ENCODE data around the gene PRELID3B. TPM values are rescaled to one million over a fixed set of nuclear protein-coding genes. Genes with fewer than 3 reads are reported as not detected.

The PRELID3B gene
- total and polyA plus RNA-seq, 2 of the 13 experiments (the other 11 are each of a cell fraction or from before 2014, with no cell fraction given), result 23.3 to 42.6 TPM

DNA sequence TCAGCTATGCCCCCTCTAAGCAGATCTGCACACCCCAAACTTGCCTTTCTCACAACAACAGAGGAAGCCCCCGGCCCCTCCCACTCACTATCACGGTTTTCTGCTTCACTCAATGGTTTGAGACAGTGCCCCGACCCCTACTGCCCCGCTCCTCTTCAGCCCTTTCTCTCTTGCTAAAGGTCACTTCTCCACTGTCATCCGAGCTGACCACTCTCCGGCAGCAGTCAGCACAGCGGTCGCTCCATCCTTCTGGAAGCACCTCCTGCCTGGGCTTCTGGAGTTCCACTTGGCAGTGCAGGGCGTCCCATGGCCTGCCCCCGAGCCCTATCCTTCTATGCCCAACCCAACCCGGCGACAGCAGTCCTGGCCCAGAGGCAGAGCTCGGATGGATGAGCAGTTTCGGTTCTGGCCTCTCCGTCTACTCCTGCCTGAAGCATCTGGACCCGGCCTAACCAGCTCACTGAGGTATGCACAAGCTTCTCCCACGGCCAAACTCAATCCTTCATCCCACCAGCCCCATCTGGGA, 39.6 kb downstream of the PRELID3B start (continued):
- TF ChIP-seq SPEN (CRISPR knock-in tag; IDR thresholded peaks at IDR 0.05; ENCODE audit: low read depth) (peak; percentile 29; the same call in 1 of the 2 replicates), ZNF10 (CRISPR knock-in tag; IDR thresholded peaks at IDR 0.05; ENCODE audit: borderline replicate concordance, low read depth) (no peak), ZNF883 (CRISPR knock-in tag; IDR thresholded peaks at IDR 0.05; ENCODE audit: not compliant biosample characterization) (no peak), ZNF720 (CRISPR knock-in tag; IDR thresholded peaks at IDR 0.05) (no peak), EP300 (IDR thresholded peaks at IDR 0.05; ENCODE audit: low read depth in 2 of 2, low read length in 2 of 2) (no peak), EP300 (CRISPR knock-in tag; IDR thresholded peaks at IDR 0.05; ENCODE audit: borderline replicate concordance) (no peak), FLYWCH1 (CRISPR knock-in tag; IDR thresholded peaks at IDR 0.05) (no peak), ZNF263 (CRISPR knock-in tag; IDR thresholded peaks at IDR 0.05) (peak; percentile 9; the same call in 1 of the 2 replicates), STAT5B (CRISPR knock-in tag; IDR thresholded peaks at IDR 0.05) (no peak), ELF1 (CRISPR knock-in tag; IDR thresholded peaks at IDR 0.05) (no peak), MXD4 (CRISPR knock-in tag; IDR thresholded peaks at IDR 0.05) (no peak), KMT2A (CRISPR knock-in tag; IDR thresholded peaks at IDR 0.05) (no peak), SIX4 (CRISPR knock-in tag; IDR thresholded peaks at IDR 0.05) (no peak), ZNF317 (CRISPR knock-in tag; IDR thresholded peaks at IDR 0.05) (peak; percentile 86), ZNF3 (CRISPR knock-in tag; IDR thresholded peaks at IDR 0.05) (no peak), RXRB (CRISPR knock-in tag; IDR thresholded peaks at IDR 0.05; ENCODE audit: borderline replicate concordance) (peak; percentile 29; the same call in 1 of the 2 replicates), GATAD2A (CRISPR knock-in tag; IDR thresholded peaks at IDR 0.05) (0 out of 2 replicates have a peak, but pooled peaks have one; percentile 18), PITX1 (CRISPR knock-in tag; IDR thresholded peaks at IDR 0.05) (peak; percentile 24; the same call in 1 of the 2 replicates)
- TF ChIP-seq, protein P1, sequence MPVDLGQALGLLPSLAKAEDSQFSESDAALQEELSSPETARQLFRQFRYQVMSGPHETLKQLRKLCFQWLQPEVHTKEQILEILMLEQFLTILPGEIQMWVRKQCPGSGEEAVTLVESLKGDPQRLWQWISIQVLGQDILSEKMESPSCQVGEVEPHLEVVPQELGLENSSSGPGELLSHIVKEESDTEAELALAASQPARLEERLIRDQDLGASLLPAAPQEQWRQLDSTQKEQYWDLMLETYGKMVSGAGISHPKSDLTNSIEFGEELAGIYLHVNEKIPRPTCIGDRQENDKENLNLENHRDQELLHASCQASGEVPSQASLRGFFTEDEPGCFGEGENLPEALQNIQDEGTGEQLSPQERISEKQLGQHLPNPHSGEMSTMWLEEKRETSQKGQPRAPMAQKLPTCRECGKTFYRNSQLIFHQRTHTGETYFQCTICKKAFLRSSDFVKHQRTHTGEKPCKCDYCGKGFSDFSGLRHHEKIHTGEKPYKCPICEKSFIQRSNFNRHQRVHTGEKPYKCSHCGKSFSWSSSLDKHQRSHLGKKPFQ (CRISPR knock-in tag; IDR thresholded peaks at IDR 0.05; ENCODE audit: insufficient replicate concordance), result no peak
- TF ChIP-seq, protein P2, sequence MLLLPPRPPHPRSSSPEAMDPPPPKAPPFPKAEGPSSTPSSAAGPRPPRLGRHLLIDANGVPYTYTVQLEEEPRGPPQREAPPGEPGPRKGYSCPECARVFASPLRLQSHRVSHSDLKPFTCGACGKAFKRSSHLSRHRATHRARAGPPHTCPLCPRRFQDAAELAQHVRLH (CRISPR knock-in tag; IDR thresholded peaks at IDR 0.05; ENCODE audit: borderline replicate concordance, low read depth), result 0 out of 2 replicates have a peak, but pooled peaks have one; percentile 31
- TF ChIP-seq, protein P3, sequence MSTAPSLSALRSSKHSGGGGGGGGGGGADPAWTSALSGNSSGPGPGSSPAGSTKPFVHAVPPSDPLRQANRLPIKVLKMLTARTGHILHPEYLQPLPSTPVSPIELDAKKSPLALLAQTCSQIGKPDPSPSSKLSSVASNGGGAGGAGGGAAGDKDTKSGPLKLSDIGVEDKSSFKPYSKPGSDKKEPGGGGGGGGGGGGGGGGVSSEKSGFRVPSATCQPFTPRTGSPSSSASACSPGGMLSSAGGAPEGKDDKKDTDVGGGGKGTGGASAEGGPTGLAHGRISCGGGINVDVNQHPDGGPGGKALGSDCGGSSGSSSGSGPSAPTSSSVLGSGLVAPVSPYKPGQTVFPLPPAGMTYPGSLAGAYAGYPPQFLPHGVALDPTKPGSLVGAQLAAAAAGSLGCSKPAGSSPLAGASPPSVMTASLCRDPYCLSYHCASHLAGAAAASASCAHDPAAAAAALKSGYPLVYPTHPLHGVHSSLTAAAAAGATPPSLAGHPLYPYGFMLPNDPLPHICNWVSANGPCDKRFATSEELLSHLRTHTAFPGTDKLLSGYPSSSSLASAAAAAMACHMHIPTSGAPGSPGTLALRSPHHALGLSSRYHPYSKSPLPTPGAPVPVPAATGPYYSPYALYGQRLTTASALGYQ (CRISPR knock-in tag; IDR thresholded peaks at IDR 0.05), result no peak
- TF ChIP-seq, protein P4, sequence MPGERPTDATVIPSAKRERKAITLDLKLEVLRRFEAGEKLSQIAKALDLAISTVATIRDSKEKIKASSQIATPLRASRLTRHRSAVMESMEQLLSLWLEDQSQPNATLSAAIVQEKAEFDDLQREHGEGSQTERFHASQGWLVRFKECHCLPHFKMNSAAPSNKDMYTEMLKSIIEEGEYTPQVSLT (CRISPR knock-in tag; IDR thresholded peaks at IDR 0.05; ENCODE audit: borderline replicate concordance, low read depth), result no peak
- TF ChIP-seq, protein P5, sequence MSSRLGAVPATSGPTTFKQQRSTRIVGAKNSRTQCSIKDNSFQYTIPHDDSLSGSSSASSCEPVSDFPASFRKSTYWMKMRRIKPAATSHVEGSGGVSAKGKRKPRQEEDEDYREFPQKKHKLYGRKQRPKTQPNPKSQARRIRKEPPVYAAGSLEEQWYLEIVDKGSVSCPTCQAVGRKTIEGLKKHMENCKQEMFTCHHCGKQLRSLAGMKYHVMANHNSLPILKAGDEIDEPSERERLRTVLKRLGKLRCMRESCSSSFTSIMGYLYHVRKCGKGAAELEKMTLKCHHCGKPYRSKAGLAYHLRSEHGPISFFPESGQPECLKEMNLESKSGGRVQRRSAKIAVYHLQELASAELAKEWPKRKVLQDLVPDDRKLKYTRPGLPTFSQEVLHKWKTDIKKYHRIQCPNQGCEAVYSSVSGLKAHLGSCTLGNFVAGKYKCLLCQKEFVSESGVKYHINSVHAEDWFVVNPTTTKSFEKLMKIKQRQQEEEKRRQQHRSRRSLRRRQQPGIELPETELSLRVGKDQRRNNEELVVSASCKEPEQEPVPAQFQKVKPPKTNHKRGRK (CRISPR knock-in tag; IDR thresholded peaks at IDR 0.05), result peak; percentile 8; the same call in 1 of the 2 replicates
- TF ChIP-seq, protein P6, sequence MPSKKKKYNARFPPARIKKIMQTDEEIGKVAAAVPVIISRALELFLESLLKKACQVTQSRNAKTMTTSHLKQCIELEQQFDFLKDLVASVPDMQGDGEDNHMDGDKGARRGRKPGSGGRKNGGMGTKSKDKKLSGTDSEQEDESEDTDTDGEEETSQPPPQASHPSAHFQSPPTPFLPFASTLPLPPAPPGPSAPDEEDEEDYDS (CRISPR knock-in tag; IDR thresholded peaks at IDR 0.05), result no peak

Measured in HepG2 (cell line).